ENCODE data around the gene MGAT2.
A peak's percentile ranks its signal among the peaks of the same experiment; 100 is the strongest.

Gene MGAT2

DNA sequence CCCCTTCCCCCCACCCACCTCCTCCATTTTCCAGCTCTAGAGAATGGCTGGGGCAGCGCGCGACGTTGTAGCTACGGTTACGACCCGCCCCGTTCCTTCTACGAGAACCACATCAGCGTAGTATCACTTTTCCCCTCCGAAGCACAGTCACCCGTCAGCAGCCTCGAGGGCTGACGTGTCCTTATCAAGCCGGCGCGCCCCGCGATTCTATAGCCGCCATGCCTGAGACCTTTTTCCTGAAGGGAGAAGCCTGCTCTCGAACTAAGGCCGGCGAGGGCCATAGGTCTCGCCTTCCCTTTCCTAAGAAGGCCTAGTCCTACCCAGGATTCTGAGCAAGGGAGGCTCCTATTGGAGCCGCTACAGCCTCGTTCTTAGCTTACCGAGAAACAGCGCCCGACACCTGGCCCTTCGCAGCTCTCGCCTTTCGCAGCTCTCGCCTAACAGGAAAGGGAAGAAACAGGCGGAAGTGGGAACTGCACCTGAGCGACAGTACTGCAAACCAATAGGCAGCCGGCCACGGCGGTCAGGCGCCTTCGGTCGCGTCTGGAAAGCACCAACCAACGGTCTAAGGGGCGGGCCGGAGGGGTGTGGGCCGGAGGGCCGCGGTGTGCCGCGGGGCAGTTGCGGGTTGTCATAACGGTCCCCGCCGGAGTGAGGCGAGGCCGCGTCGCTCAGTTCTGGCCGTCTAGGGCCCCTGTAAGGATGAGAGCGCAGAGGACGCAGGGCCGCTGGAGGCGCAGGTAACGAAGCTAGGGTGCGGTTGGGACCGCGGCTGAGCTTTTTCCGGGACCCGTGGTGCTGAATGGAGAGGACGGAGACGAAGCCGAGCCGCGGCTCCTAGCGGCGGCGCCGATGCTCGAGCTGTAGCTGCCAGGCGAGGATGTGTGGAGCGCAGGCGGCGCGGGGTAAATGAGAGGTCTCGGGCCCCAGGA lies at the start of gene MGAT2, which contains the start of gene RPL36AL:
Gene MGAT2 (plus strand): TSS at position 618 of the 932 bp plus-strand sequence. CDS start 470 bp downstream, outside the sequence.
Gene RPL36AL (minus strand): TSS at position 445 of the 932 bp plus-strand sequence. CDS start 1,522 bp downstream, outside the sequence.
- H3K27me3 ChIP-seq (ENCODE audit: control insufficient read depth, insufficient read depth, low read length), result no peaks in the 10 kb centered on the region
- peak within 1 kb of the TSS; percentile 96 for H3K9ac ChIP-seq
- H3K36me3 ChIP-seq (ENCODE audit: control insufficient read depth, insufficient read depth, low read length), result no peaks in the 10 kb centered on the region
- H3K9me3 ChIP-seq (ENCODE audit: control insufficient read depth, low read length), result no peaks in the 10 kb centered on the region
- peaks cover 11% of the 10 kb centered on the region for H3K4me1 ChIP-seq
- H2AFZ ChIP-seq, result peak within 1 kb of the TSS; percentile 99
- peak within 1 kb of the TSS; percentile 88 for H3K4me2 ChIP-seq (ENCODE audit: low read length)
- TF ChIP-seq, protein P1, sequence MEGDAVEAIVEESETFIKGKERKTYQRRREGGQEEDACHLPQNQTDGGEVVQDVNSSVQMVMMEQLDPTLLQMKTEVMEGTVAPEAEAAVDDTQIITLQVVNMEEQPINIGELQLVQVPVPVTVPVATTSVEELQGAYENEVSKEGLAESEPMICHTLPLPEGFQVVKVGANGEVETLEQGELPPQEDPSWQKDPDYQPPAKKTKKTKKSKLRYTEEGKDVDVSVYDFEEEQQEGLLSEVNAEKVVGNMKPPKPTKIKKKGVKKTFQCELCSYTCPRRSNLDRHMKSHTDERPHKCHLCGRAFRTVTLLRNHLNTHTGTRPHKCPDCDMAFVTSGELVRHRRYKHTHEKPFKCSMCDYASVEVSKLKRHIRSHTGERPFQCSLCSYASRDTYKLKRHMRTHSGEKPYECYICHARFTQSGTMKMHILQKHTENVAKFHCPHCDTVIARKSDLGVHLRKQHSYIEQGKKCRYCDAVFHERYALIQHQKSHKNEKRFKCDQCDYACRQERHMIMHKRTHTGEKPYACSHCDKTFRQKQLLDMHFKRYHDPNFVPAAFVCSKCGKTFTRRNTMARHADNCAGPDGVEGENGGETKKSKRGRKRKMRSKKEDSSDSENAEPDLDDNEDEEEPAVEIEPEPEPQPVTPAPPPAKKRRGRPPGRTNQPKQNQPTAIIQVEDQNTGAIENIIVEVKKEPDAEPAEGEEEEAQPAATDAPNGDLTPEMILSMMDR (IDR thresholded peaks at IDR 0.05), result no peak
- H3K4me3 ChIP-seq (ENCODE audit: low read depth, low read length), result peak within 1 kb of the TSS; percentile 81
- peak within 1 kb of the TSS; percentile 98 for H3K27ac ChIP-seq
- H3K79me2 ChIP-seq, result peaks cover 9% of the 10 kb centered on the region

DNA sequence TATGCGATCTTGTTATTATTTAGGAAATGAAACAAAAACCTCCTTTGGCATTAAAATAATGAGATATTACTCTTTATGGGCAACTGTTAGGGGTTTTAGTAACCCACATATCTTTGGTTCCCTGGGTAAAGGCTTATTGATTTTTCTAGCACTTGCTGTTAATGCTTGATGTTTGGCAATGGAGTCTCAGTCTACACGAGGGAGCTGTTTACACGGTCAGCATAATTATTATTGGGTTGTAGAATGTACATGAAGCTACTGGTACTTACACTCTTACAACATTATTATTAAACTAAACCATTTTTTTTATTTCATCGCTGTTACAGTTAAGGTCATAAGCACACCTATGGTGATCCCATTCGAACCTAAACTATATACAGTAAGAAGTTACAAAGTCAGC lies 46.6 kb upstream of the MGAT2 start:
- H3K36me3 ChIP-seq (ENCODE audit: control insufficient read depth, insufficient read depth, low read length), result no peaks in the 10 kb centered on the region
- no peaks in the 10 kb centered on the region for H3K9me3 ChIP-seq (ENCODE audit: control insufficient read depth, low read length)
- no peak overlapping the region for H2AFZ ChIP-seq
- TF ChIP-seq, protein P1 (IDR thresholded peaks at IDR 0.05), result no peak
- H3K4me2 ChIP-seq (ENCODE audit: low read length), result no peak overlapping the region
- no peak overlapping the region for H3K27ac ChIP-seq
- no peak overlapping the region for H3K9ac ChIP-seq
- H3K4me3 ChIP-seq (ENCODE audit: low read depth, low read length), result no peak overlapping the region
- no peaks in the 10 kb centered on the region for H3K4me1 ChIP-seq
- H3K27me3 ChIP-seq (ENCODE audit: control insufficient read depth, insufficient read depth, low read length), result no peaks in the 10 kb centered on the region
- H3K79me2 ChIP-seq, result peaks cover 1% of the 10 kb centered on the region

DNA sequence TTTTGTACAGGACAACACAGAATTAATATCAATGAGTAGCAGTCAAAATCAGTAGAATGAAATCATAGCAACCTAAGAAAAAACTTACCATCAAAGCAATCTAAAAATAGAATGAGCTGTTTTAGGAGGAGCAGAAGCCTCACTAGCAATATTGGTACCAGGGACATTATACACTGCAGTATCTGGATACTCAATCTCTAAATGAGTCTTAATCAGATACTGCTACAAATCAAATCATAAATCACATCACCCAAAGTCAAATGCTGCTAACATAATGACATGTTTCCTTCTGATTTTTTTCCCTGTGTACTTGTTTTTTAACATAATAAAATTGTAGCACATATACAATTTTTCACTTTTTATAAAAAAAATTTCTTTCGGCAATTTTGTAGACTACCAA lies 42.5 kb upstream of the MGAT2 start:
- Histone ChIP-seq H2AFZ (no peak overlapping the region), H3K4me2 (ENCODE audit: low read length) (no peak overlapping the region), H3K4me3 (ENCODE audit: low read depth, low read length) (no peak overlapping the region), H3K9me3 (ENCODE audit: control insufficient read depth, low read length) (no peaks in the 10 kb centered on the region), H3K36me3 (ENCODE audit: control insufficient read depth, insufficient read depth, low read length) (no peaks in the 10 kb centered on the region), H3K27ac (no peak overlapping the region), H3K79me2 (peaks cover 20% of the 10 kb centered on the region), H3K9ac (no peak overlapping the region), H3K27me3 (ENCODE audit: control insufficient read depth, insufficient read depth, low read length) (no peaks in the 10 kb centered on the region), H3K4me1 (no peaks in the 10 kb centered on the region)
- TF ChIP-seq, protein P1 (IDR thresholded peaks at IDR 0.05), result no peak

DNA sequence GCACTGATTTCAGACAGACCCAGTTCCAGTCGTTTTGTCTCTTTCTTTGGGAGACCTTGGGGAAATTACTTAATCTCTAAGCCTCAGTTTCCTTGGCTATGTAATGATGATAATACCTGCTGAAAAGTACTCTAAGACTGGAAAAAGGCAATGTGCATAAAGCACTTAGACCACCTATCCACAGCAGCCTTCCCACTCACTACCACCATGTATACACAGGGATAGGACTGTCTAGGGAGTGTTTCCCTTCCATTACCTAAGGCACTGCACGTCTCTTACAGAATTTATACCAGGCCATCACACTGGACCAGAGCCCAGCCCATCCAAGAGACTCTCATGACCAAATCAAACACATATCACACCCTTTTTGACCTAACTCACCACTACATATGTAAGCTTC lies 40.8 kb upstream of the MGAT2 start:
- Histone ChIP-seq H3K4me1 (peaks cover 3% of the 10 kb centered on the region), H3K27ac (no peak overlapping the region), H3K9me3 (ENCODE audit: control insufficient read depth, low read length) (no peaks in the 10 kb centered on the region), H3K36me3 (ENCODE audit: control insufficient read depth, insufficient read depth, low read length) (no peaks in the 10 kb centered on the region), H2AFZ (no peak overlapping the region), H3K79me2 (peaks cover 32% of the 10 kb centered on the region), H3K4me2 (ENCODE audit: low read length) (no peak overlapping the region), H3K9ac (no peak overlapping the region), H3K27me3 (ENCODE audit: control insufficient read depth, insufficient read depth, low read length) (no peaks in the 10 kb centered on the region), H3K4me3 (ENCODE audit: low read depth, low read length) (no peak overlapping the region)
- TF ChIP-seq, protein P1 (IDR thresholded peaks at IDR 0.05), result no peak
